Mesendoderm (in vitro differentiated cells): ENCODE data around the gene C17orf113.

Source experiments
- DNase-seq: peaks from one replicate; pipeline ENCODE4 v3.0.0; 2013
- H2AK5ac ChIP-seq: 2 replicates; pipeline ENCODE4 v1.6.1; 2013; ENCODE audit warnings: low read length, inconsistent platforms
- H2BK120ac ChIP-seq: 2 replicates; pipeline ENCODE4 v1.6.1; 2013; ENCODE audit warnings: low read depth, mild to moderate bottlenecking, low read length, moderate library complexity, mixed read lengths
- H2BK15ac ChIP-seq: replicated peaks from 2 replicates; pipeline ENCODE4 v1.6.1; 2013; ENCODE audit warnings: low read depth, mild to moderate bottlenecking, moderate library complexity
- H2BK5ac ChIP-seq: 2 replicates; pipeline ENCODE4 v1.6.1; 2013; ENCODE audit warnings: low read length, inconsistent platforms
- H3K18ac ChIP-seq: 2 replicates; pipeline ENCODE4 v1.6.1; 2013; ENCODE audit warnings: mild to moderate bottlenecking, low read length, mixed read lengths
- H3K23ac ChIP-seq: one replicate; pipeline ENCODE4 v1.6.1; 2013; ENCODE audit warnings: low read length
- H3K27ac ChIP-seq: 2 replicates; pipeline ENCODE4 v1.5.1; 2013; ENCODE audit warnings: low read depth, mild to moderate bottlenecking, inconsistent platforms, low read length, moderate library complexity
- H3K27me3 ChIP-seq: 2 replicates; pipeline ENCODE4 v1.6.1; 2013; ENCODE audit warnings: low read length, control low read depth, mild to moderate bottlenecking, inconsistent platforms; ENCODE audit not compliant: insufficient read depth, poor library complexity
- H3K36me3 ChIP-seq: 2 replicates; pipeline ENCODE4 v1.6.1; 2013; ENCODE audit warnings: low read length, inconsistent platforms; ENCODE audit not compliant: control insufficient read depth, insufficient read depth
- H3K4ac ChIP-seq: one replicate; pipeline ENCODE4 v1.6.1; 2013; ENCODE audit warnings: low read depth, mild to moderate bottlenecking, low read length, moderate library complexity
- H3K4me1 ChIP-seq: 2 replicates; pipeline ENCODE4 v1.6.1; 2013; ENCODE audit warnings: low read depth, low read length, inconsistent platforms; ENCODE audit not compliant: control insufficient read depth
- H3K4me2 ChIP-seq: 2 replicates; pipeline ENCODE4 v1.6.1; 2013; ENCODE audit warnings: low read length
- H3K4me3 ChIP-seq: 2 replicates; pipeline ENCODE4 v1.5.1; 2013; ENCODE audit warnings: mild to moderate bottlenecking, low read length
- H3K56ac ChIP-seq: one replicate; pipeline ENCODE4 v1.6.1; 2013; ENCODE audit warnings: low read length
- H3K79me1 ChIP-seq: 2 replicates; pipeline ENCODE4 v1.6.1; 2013; ENCODE audit warnings: low read length, inconsistent platforms
- H3K79me2 ChIP-seq: 2 replicates; pipeline ENCODE4 v1.6.1; 2013; ENCODE audit warnings: mild to moderate bottlenecking, low read length; ENCODE audit not compliant: control insufficient read depth, insufficient read depth
- H3K9ac ChIP-seq: 2 replicates; pipeline ENCODE4 v1.6.1; 2013; ENCODE audit warnings: low read length, inconsistent platforms
- H4K5ac ChIP-seq: one replicate; pipeline ENCODE4 v1.6.1; 2013; ENCODE audit warnings: low read length
- H4K8ac ChIP-seq: one replicate; pipeline ENCODE4 v1.6.1; 2013; ENCODE audit warnings: low read depth, mild to moderate bottlenecking, control low read depth, low read length, moderate library complexity
- WGBS: extraction: QIAGEN DNeasy Blood & Tissue Kit; methylation state at CpG from one replicate; pipeline ENCODE4 v1.1.7; 2013; ENCODE audit warnings: low lambda C conversion rate, missing lambda C conversion rate; ENCODE audit not compliant: insufficient coverage; ENCODE audit errors: extremely low coverage; 5-methylcytosine and 5-hydroxymethylcytosine counted together

C17orf113 gene

DNA sequence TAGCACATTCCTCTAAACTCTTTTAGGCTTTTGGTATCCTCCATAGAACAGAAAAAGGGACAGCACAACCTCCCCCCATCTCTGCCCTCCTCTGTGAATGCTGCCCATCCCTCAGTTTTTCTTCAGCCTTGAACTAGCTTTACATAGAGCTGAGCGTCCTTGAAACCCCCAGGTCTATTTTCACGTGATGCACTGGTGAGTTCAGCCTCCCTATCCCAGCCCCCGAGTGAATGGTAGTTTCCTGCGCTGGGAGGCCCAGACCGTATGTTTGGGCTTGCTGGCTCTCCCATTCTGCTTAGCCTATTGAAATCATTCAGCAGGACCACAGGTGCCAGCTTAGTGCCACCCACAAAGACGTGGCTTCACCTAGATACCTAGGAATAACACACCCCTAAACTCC, 25.4 kb upstream of the C17orf113 start:
- Histone ChIP-seq H3K4me2 (no peak overlapping the region), H2BK15ac (no peak overlapping the region), H2AK5ac (no peak overlapping the region), H4K5ac (no peak overlapping the region), H3K4ac (no peak overlapping the region), H3K79me2 (no peaks in the 10 kb centered on the region), H3K27me3 (no peaks in the 10 kb centered on the region), H3K36me3 (no peaks in the 10 kb centered on the region), H2BK120ac (no peak overlapping the region), H2BK5ac (no peak overlapping the region), H3K4me1 (peaks cover 2% of the 10 kb centered on the region), H3K79me1 (no peaks in the 10 kb centered on the region), H3K18ac (no peak overlapping the region), H3K27ac (no peak overlapping the region), H3K9ac (no peak overlapping the region), H3K56ac (no peak overlapping the region), H4K8ac (no peak overlapping the region), H3K23ac (no peak overlapping the region), H3K4me3 (no peak overlapping the region)
- no peak for DNase-seq
- no CpG with 5 or more reads among the region's 6 CpGs for WGBS

DNA sequence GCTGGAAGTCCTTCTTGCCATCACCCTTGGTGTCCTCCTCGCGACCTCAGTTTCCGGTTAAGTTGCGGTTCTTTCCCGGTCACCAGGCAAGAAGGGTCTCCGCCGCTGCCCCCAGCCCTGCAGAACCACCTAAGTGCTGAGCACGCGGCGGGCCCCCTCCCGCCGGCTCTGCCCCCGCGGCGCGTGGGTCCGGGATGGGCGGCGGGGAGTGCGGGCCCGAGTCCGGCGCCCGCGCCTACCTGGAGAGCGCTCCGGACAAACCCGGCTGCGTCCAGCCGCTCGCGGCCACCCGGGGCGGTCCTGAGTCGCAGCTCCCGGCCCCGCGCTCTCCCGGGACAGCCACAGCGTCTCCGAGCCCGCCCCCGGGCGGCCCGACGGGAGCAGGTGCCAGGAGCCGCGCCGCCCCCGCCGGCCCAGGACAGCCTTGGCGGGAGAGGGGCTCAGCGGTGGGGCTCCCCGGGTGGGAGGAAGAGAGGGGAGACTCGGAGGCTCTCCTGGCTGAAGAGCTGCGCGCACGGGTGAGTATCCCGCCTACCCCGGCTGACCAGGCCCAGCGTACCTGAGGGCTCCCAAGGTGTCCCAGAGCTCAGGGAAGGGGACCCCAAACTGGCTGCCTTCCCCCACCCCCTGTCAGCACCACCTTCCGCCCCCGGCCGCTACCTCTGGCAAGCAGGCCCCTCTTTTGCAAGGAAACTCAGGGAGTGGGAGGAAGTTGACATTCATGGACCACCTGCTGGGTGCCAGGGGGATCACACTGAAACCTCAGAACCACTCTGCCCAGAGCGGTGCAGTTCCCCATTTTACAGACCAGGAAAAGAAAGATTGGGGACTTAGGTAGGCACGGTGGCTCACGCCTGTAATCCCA, 22.2 kb upstream of the C17orf113 start:
- Histone ChIP-seq H3K36me3 (no peaks in the 10 kb centered on the region), H2AK5ac (no peak overlapping the region), H3K27me3 (no peaks in the 10 kb centered on the region), H2BK5ac (no peak overlapping the region), H3K56ac (peak overlapping the region; percentile 71), H3K4me2 (peak overlapping the region; percentile 30), H4K8ac (no peak overlapping the region), H2BK15ac (no peak overlapping the region), H3K79me1 (no peaks in the 10 kb centered on the region), H3K27ac (no peak overlapping the region), H3K4me1 (peaks cover 2% of the 10 kb centered on the region), H4K5ac (no peak overlapping the region), H3K4me3 (no peak overlapping the region), H3K18ac (peak overlapping the region; percentile 20), H3K23ac (no peak overlapping the region), H2BK120ac (no peak overlapping the region), H3K79me2 (no peaks in the 10 kb centered on the region), H3K9ac (peak overlapping the region; percentile 31), H3K4ac (peak overlapping the region; percentile 50)
- no CpG with 5 or more reads among the region's 67 CpGs for WGBS
- no peak for DNase-seq

DNA sequence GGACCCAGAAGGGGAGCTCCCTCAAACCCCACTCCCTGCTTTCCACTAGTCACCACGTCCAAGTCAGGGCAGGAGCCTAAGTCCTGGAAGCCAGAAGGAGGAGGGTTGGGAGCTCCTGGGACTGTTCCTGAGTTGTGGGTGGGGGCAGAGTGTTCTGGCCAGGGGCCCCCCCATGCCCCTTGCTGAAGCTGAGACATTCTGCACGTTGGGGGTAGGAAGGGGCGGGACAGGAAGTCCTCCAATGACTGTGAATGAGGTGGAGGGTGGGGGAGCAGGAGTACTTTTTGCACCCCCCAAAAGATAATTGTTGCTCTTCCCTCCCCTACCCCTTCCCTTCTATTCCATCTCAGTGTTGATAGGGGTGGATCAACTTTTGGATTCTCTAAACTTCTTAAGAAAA, 21.4 kb upstream of the C17orf113 start:
- Histone ChIP-seq H2AK5ac (no peak overlapping the region), H3K79me1 (no peaks in the 10 kb centered on the region), H3K4me3 (no peak overlapping the region), H2BK5ac (no peak overlapping the region), H3K27me3 (no peaks in the 10 kb centered on the region), H3K4me2 (no peak overlapping the region), H3K79me2 (no peaks in the 10 kb centered on the region), H3K36me3 (no peaks in the 10 kb centered on the region), H3K4me1 (peaks cover 2% of the 10 kb centered on the region), H3K23ac (no peak overlapping the region), H3K27ac (no peak overlapping the region), H3K18ac (no peak overlapping the region), H4K5ac (no peak overlapping the region), H4K8ac (no peak overlapping the region), H2BK120ac (no peak overlapping the region), H3K9ac (no peak overlapping the region), H3K4ac (no peak overlapping the region), H3K56ac (peak overlapping the region; percentile 26), H2BK15ac (no peak overlapping the region)
- WGBS, result no CpG with 5 or more reads among the region's 3 CpGs
- DNase-seq, result no peak

DNA sequence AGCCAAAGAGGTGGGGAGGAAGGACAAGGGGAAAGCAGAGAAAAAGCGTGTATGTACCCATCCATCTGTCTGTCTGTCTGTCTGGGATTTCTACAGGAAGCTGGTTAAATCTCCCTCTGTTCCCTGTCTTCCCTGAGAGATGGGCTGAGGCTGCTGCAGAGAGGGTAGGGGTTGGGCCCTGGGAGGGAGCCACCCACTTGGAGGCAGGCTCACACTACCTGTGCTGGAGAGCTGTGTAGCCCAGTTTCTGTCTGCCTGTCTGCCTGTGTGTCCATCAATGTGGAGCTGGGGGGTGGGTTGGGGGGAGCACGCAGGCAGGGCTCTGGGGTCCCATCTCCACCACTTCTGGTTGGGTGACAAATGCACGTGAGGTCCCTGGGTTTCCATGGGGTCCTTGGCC, 18.6 kb upstream of the C17orf113 start:
- Histone ChIP-seq H3K79me1 (no peaks in the 10 kb centered on the region), H3K56ac (no peak overlapping the region), H4K5ac (no peak overlapping the region), H4K8ac (no peak overlapping the region), H3K23ac (no peak overlapping the region), H2AK5ac (no peak overlapping the region), H3K9ac (no peak overlapping the region), H3K4me2 (no peak overlapping the region), H3K27me3 (no peaks in the 10 kb centered on the region), H3K36me3 (no peaks in the 10 kb centered on the region), H3K79me2 (no peaks in the 10 kb centered on the region), H3K4me3 (no peak overlapping the region), H3K4ac (no peak overlapping the region), H3K4me1 (peaks cover 2% of the 10 kb centered on the region), H2BK120ac (no peak overlapping the region), H3K27ac (no peak overlapping the region), H2BK15ac (no peak overlapping the region), H2BK5ac (no peak overlapping the region), H3K18ac (no peak overlapping the region)
- WGBS, result no CpG with 5 or more reads among the region's 3 CpGs
- no peak for DNase-seq

DNA sequence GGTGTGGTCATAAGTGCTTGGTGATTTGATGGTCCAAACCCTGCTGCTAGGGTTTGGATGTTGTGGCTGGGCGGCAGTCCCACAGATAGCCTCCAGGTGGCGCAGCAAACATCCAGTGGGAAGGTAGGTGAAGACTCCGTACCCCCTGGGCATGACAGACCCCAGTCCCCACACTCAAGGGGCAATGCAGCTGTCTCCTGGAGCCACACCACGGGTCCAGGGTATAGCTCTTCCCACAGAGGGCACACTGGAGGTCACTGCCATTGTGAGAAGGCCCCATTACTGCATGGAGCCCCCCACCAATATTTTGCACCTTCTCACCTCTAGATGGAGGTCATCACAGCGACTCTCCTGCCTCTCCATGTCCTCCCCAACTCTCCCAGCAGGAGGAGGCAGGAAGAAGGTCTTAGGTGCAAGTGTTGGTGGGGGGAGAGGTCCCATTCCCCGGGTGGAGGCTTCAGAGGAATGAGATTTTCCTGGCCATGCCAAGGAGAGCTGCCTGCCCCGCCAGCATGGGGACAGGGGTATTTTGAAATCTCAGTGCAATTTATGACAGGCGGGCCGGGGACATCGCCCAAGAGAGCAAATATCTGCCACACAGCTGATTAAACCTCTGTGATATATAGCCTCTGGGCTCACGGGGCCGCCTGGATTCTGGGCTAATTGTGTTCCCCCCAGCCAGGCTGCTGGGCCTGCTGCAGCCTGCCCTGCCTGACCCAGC, 17.1 kb upstream of the C17orf113 start:
- Histone ChIP-seq H2BK5ac (no peak overlapping the region), H3K9ac (no peak overlapping the region), H3K36me3 (no peaks in the 10 kb centered on the region), H3K4me2 (no peak overlapping the region), H3K27ac (no peak overlapping the region), H4K5ac (no peak overlapping the region), H3K4me3 (no peak overlapping the region), H3K27me3 (no peaks in the 10 kb centered on the region), H2BK120ac (no peak overlapping the region), H4K8ac (no peak overlapping the region), H3K18ac (no peak overlapping the region), H3K79me2 (no peaks in the 10 kb centered on the region), H2AK5ac (no peak overlapping the region), H3K79me1 (no peaks in the 10 kb centered on the region), H2BK15ac (no peak overlapping the region), H3K23ac (no peak overlapping the region), H3K4ac (no peak overlapping the region), H3K4me1 (peaks cover 2% of the 10 kb centered on the region), H3K56ac (no peak overlapping the region)
- DNase-seq, result peak; percentile 91
- WGBS, result no CpG with 5 or more reads among the region's 12 CpGs
